K562 (cell line): ENCODE measurements around the gene CTDSPL2. TPM values are rescaled to one million over a fixed set of nuclear protein-coding genes. Genes with fewer than 3 reads are reported as not detected.
A peak's percentile ranks its signal among the peaks of the same experiment; 100 is the strongest.

ENCODE experiments used
- CHD7 ChIP-seq: fragments of 200-600 bp; sonication (generic); IDR thresholded peaks from one replicate; pipeline ENCODE4 v1.6.1; 2012; ENCODE audit warnings: mild to moderate bottlenecking, low read depth, low read length, inconsistent platforms
- ETV6 ChIP-seq, 3 experiments: fragments of 150-350 bp in 1 of 3; sonication (generic) in 1 of 3; formaldehyde crosslinking in 1 of 3; IDR thresholded peaks; 2 replicates each; pipeline versions ENCODE4 v1.6.1 to v1.8.0; 2014 to 2022; ENCODE audit warnings: borderline replicate concordance in 2 of 3, low read depth in 2 of 3, antibody characterized with exemption in 1 of 3, low read length in 1 of 3, mild to moderate bottlenecking in 1 of 3, missing genetic modification reagents in 1 of 3
- HDAC3 ChIP-seq: fragments of 450-650 bp; IDR thresholded peaks from 2 replicates; pipeline ENCODE4 v1.6.1; 2018; ENCODE audit warnings: borderline replicate concordance, mild to moderate bottlenecking, moderate library complexity; ENCODE audit not compliant: partially characterized antibody
- ILF3 ChIP-seq: fragments of 450-650 bp; IDR thresholded peaks from 2 replicates; pipeline ENCODE4 v1.6.1; 2018; ENCODE audit warnings: antibody characterized with exemption, mild to moderate bottlenecking, moderate library complexity, borderline replicate concordance
- MBD2 ChIP-seq: sonication (generic); IDR thresholded peaks from 2 replicates; pipeline ENCODE4 v1.6.1; 2016; ENCODE audit warnings: low read depth, borderline replicate concordance
- MYNN ChIP-seq, 2 experiments: sonication (generic); formaldehyde crosslinking in 1 of 2; IDR thresholded peaks; 2 replicates each; pipeline versions ENCODE4 v1.5.0 to v1.6.1; 2016 to 2020; ENCODE audit warnings: antibody characterized with exemption in 1 of 2, missing genetic modification reagents in 1 of 2
- NBN ChIP-seq: fragments of 450-650 bp; IDR thresholded peaks from 2 replicates; pipeline ENCODE4 v1.6.1; 2016; ENCODE audit warnings: low read depth, mild to moderate bottlenecking
- NCOR1 ChIP-seq: fragments of 450-650 bp; IDR thresholded peaks from 2 replicates; pipeline ENCODE4 v1.6.1; 2016; ENCODE audit warnings: mild to moderate bottlenecking, moderate library complexity
- ZBTB7A ChIP-seq: IDR thresholded peaks from 2 replicates; pipeline ENCODE4 v1.6.1; 2011; ENCODE audit warnings: low read depth, mild to moderate bottlenecking, low read length, moderate library complexity, borderline replicate concordance; ENCODE audit not compliant: control insufficient read depth
- ZNF592 ChIP-seq: fragments of 450-650 bp; IDR thresholded peaks from 2 replicates; pipeline ENCODE4 v1.6.1; 2017; ENCODE audit warnings: antibody characterized with exemption, mild to moderate bottlenecking
- polyA plus RNA-seq, 8 experiments: library from polyadenylated mRNA; depleted of rRNA in 4 of 8; stranded (reverse) in 5 of 8; unstranded in 3 of 8; fragments of >200 nt; fragmentation: Nextera tagmentation in 2 of 8; fragmentation: Illumina TruSeq in 1 of 8; extraction: Ambion mirVana in 2 of 8; extraction: Trizol in 1 of 8; gene quantifications; 2 replicates each; pipeline versions ENCODE4 v1.2.1 to v1.2.3, GENCODE V29; 2011 to 2014; ENCODE audit warnings: inconsistent platforms in 1 of 8, missing spikeins in 1 of 8
- total RNA-seq, 7 experiments: library from RNA; depleted of rRNA in 6 of 7; stranded (reverse); fragments of >200 nt in 6 of 7; fragmentation: Illumina TruSeq in 2 of 7; extraction: Trizol in 2 of 7; gene quantifications; 2 replicates each; pipeline versions ENCODE4 v1.2.1 to v1.2.3, GENCODE V29; 2011 to 2021; ENCODE audit warnings: low replicate concordance in 1 of 7

Gene CTDSPL2
- total and polyA plus RNA-seq, 9 of the 15 experiments (the other 6 are each of a cell fraction or from before 2014, with no cell fraction given) = 16.8 to 79.0 (median 53.1) TPM

- TF ChIP-seq ILF3 (no peak), ZBTB7A (peak; percentile 10; the same call in 1 of the 2 replicates), ETV6 (IDR thresholded peaks at IDR 0.05; ENCODE audit: borderline replicate concordance in 1 of 2, low read depth in 2 of 2, low read length in 1 of 2) (no peak), ETV6 (CRISPR knock-in tag; IDR thresholded peaks at IDR 0.05; ENCODE audit: borderline replicate concordance) (0 out of 2 replicates have a peak, but pooled peaks have one; percentile 34), CHD7 (no peak), MYNN (IDR thresholded peaks at IDR 0.05) (0 out of 2 replicates have a peak, but pooled peaks have one; percentile 13), MYNN (CRISPR knock-in tag; IDR thresholded peaks at IDR 0.05) (no peak), MBD2 (peak; percentile 47; the same call in 1 of the 2 replicates), NBN (no peak), ZNF592 (peak; percentile 80), NCOR1 (no peak; the same call in 1 of the 2 replicates), HDAC3 (no peak)
These were observed 109.7 kb downstream of the CTDSPL2 start, which contains the start of gene EIF3J (continued) for GRCh38 chr15:44536962-44537734.
